Activated CD4-positive, alpha-beta T cell treated with anti-CD3 and anti-CD28 coated beads, Interleukin-2, amount 50 U/mL, for 1 hour (primary cell): Measurements from ENCODE around the gene HOXC12.

Experiments
- DNase-seq: peaks from one replicate; pipeline ENCODE4 v3.0.0-alpha.2; 2020

The HOXC12 gene

GRCh38 chr12:53954694-53955035 is at the start of gene HOXC12:
Gene HOXC12, plus strand, starts transcription at chr12:53954903. Its CDS starts 27 bp downstream, at chr12:53954930.
- no peak for DNase-seq

GRCh38 chr12:53907103-53907502 is 47.6 kb upstream of the HOXC12 start:
- DNase-seq, result no peak

- DNase-seq, result no peak
Measured at GRCh38 chr12:53916788-53917655, 37.7 kb upstream of the HOXC12 start.

- no peak for DNase-seq
Measured at GRCh38 chr12:53924521-53925405, 29.9 kb upstream of the HOXC12 start.

- no peak for DNase-seq
Measured at GRCh38 chr12:53927220-53928029, 27.3 kb upstream of the HOXC12 start.

GRCh38 chr12:53928054-53928835 is 26.5 kb upstream of the HOXC12 start:
- DNase-seq, result no peak

GRCh38 chr12:53929527-53929926 is 25.2 kb upstream of the HOXC12 start:
- no peak for DNase-seq

GRCh38 chr12:53930591-53931255 is 24.0 kb upstream of the HOXC12 start:
- no peak for DNase-seq

- DNase-seq, result no peak
Measured at GRCh38 chr12:53931844-53932581, 22.7 kb upstream of the HOXC12 start.

- DNase-seq, result no peak
Measured at GRCh38 chr12:53932915-53933314, 21.8 kb upstream of the HOXC12 start.

- no peak for DNase-seq
Measured at GRCh38 chr12:53935383-53936341, 19.0 kb upstream of the HOXC12 start.

GRCh38 chr12:53937099-53937498 is 17.6 kb upstream of the HOXC12 start:
- no peak for DNase-seq

GRCh38 chr12:53937596-53938325 is 16.9 kb upstream of the HOXC12 start:
- no peak for DNase-seq

GRCh38 chr12:53938326-53939140 is 16.2 kb upstream of the HOXC12 start, which contains the start of gene HOXC13:
Gene HOXC13, plus strand, starts transcription at chr12:53938831. Its CDS starts 76 bp downstream, at chr12:53938907.
- no peak for DNase-seq

GRCh38 chr12:53939141-53940108 is 15.3 kb upstream of the HOXC12 start:
- no peak for DNase-seq

- DNase-seq, result no peak
Measured at GRCh38 chr12:53940443-53941014, 14.2 kb upstream of the HOXC12 start.
